NCI-H2107 treated with DMSO at 0.1 percent for 48 hours (cell line): Measurements from ENCODE around the gene PSMA6.
A peak's percentile ranks its signal among the peaks of the same experiment; 100 is the strongest.
"Not testable (repeated sequence)": the region's sequence is repeated elsewhere in the genome, so short reads cannot be mapped to it uniquely, and the experiment has no call there.

Experiments used
- DNase-seq: peaks from one replicate; lab custom pipeline; 2025; ENCODE audit not compliant: unreplicated experiment; lab: John Stamatoyannopoulos, UW

The PSMA6 gene

GRCh38 chr14:35319509-35319908 lies 27.3 kb downstream of the PSMA6 start:
- no peak for DNase-seq

- no peak for DNase-seq
Observed at GRCh38 chr14:35320472-35320871, 28.3 kb downstream of the PSMA6 start.

GRCh38 chr14:35326375-35326774 lies 34.2 kb downstream of the PSMA6 start:
- DNase-seq = no peak

- no peak for DNase-seq
Observed at GRCh38 chr14:35331605-35332516, 39.7 kb downstream of the PSMA6 start.

GRCh38 chr14:35332517-35333263 lies 40.5 kb downstream of the PSMA6 start:
- DNase-seq = peak; percentile 46

- DNase-seq = no peak
Observed at GRCh38 chr14:35333264-35333730, 41.1 kb downstream of the PSMA6 start.

GRCh38 chr14:35333797-35334743 lies 41.9 kb downstream of the PSMA6 start:
- DNase-seq = no peak

GRCh38 chr14:35335388-35336092 lies 43.4 kb downstream of the PSMA6 start:
- no peak for DNase-seq

GRCh38 chr14:35336171-35336493 lies 44.0 kb downstream of the PSMA6 start:
- DNase-seq = not testable (repeated sequence)

- no peak for DNase-seq
Observed at GRCh38 chr14:35336494-35337268, 44.5 kb downstream of the PSMA6 start.

- DNase-seq = no peak
Observed at GRCh38 chr14:35337269-35338255, 45.4 kb downstream of the PSMA6 start.

- DNase-seq = no peak
Observed at GRCh38 chr14:35338731-35339405, 46.7 kb downstream of the PSMA6 start.

GRCh38 chr14:35339761-35340406 lies 47.7 kb downstream of the PSMA6 start:
- no peak for DNase-seq

GRCh38 chr14:35340616-35341453 lies 48.7 kb downstream of the PSMA6 start:
- no peak for DNase-seq

GRCh38 chr14:35341454-35341750 lies 49.2 kb downstream of the PSMA6 start:
- no peak for DNase-seq

- peak; percentile 89 for DNase-seq
Observed at GRCh38 chr14:35341751-35342488, 49.7 kb downstream of the PSMA6 start.
